Right ventricle myocardium inferior (tissue), 1 donor: ENCODE data around the gene CHN2. TPM values are rescaled to one million over a fixed set of nuclear protein-coding genes. Genes with fewer than 3 reads are reported as not detected.

Experiments
- ATAC-seq: fragments of 200-7000 bp; cut with Tn5 transposase; one replicate; pipeline ENCODE4 v1.9.1; 2020; ENCODE audit warnings: mild to moderate bottlenecking, moderate library complexity
- DNase-seq: peaks from one replicate; pipeline ENCODE4 v3.0.0; 2021; ENCODE audit errors: missing footprints
- intact Hi-C: fragments of 100-400 bp; cut with DNase I; formaldehyde crosslinking; loops from one replicate; pipeline ENCODE4 v1.11.0; 2022
- total RNA-seq: library from RNA; stranded (reverse); fragmentation: NEBNext Ultra II Directional; extraction: Animal tissue kit (Norgen Biotek cat#: 25700); gene quantifications from one replicate; pipeline ENCODE4 v1.2.1, GENCODE V29; 2021
- donor health status: DM: no; HTN: yes; CAD: no; lungs with severe emphysema.

The CHN2 gene
- total RNA-seq, 1 donor from 2014 or later = 20.2 TPM

GRCh38 chr7:29482056-29482455, 287.5 kb downstream of the CHN2 start:
- ATAC-seq (no peak), DNase-seq (no peak)
- intact Hi-C loops = no loop called here

DNA sequence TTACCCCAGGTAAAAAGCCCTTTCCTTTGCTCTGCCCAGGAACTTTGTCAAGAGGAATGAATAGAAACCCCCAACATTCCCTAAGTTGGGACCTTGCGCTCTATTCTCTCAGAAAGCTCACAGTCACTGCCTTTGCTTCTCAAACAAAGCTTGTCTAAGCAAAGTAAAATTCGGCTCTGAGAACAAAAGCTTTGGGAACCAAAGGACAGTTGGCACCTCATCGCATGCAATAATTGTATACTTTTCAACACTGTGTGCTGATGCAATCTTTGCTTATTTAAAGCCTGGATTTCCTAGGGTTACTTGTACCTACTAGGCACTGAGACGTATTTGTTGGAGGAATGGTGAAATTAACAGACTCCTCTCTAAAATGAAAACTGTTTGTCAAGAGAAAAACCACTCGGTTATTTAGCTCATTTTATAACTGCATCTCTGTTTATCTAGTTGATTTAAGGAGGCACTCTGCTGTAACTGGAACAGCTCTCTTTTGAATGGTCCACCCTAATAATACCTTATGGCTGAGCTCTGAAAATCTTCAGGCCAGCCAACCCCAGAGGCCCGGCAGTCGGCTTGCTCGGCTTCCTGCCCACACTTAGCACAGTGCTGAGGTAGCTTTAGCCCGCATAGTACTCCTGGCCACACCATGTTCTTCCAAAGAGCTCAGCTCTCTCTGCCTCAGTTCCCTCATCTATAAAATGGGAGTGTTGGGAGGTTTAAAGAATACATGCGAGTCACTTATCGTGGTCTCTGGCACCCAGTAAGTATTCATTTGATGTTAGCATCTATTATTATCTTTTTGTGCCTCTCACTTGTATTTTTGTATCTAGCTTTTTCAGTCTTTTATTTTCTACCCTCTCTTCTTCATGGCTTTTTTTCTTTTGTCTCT, 288.9 kb downstream of the CHN2 start:
- ATAC-seq = no peak
- DNase-seq = no peak
- intact Hi-C loops = no loop called here

DNA sequence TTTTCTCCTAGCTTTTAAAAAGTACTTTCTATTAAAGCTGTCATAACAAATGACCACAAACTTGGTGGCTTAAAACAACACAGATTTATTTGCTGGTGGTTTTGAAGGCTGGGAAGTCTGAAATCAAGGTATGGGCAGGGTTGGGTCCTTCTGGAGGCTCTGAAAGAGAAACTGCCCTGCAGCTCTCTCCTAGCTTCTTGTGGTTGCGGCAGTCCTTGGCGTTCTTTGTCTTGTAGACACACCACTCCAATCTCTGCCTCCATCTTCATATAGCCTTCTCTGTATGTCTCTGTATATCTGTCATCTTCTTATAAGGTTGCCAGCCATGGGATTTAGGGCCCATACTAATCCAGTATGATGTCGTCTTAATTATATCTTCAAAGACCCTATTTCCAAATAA, 289.7 kb downstream of the CHN2 start:
- no peak for DNase-seq
- no peak for ATAC-seq
- intact Hi-C loops = no loop called here

DNA sequence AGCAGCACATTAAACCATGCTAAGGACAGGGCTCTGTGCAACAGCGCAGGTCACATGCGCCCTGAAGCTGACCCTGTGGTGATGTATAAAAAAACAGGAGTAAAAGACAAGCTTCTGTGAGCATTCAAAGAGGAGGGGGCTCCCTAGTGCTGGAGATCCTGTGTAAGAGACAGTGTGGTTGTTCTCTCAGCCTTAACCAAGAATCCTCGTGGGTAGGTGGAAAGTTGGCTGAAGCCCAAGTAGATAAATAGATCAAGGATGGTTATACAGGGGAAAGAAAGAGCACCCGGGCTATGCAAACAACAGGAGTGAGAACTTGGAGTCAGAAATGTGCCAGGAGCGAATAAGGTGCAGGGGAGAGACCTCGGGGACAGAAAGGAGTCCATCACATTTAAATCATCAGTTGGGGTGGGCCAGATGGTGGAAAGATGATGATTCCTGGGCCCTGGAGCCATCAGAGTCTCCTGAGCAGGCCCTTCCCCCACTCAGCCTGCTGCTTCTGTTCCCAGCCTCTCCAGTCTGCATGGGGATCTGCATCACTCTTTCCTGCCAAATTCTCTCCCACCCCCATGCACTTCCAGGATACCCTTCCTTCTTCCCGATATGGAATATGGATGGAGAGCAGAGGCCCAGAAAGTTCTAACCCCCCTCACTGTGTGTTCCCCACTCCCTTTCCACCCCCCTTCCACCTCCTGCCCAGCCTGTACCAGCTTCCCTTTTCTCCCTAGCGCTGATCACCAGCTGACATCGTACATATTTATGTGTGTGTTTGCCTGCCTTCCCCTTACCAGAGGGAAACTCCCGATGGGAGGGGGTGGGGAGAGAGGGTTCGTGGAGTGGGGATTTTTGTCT, 291.0 kb downstream of the CHN2 start:
- intact Hi-C loops = no loop called here
- no peak for DNase-seq
- no peak for ATAC-seq

DNA sequence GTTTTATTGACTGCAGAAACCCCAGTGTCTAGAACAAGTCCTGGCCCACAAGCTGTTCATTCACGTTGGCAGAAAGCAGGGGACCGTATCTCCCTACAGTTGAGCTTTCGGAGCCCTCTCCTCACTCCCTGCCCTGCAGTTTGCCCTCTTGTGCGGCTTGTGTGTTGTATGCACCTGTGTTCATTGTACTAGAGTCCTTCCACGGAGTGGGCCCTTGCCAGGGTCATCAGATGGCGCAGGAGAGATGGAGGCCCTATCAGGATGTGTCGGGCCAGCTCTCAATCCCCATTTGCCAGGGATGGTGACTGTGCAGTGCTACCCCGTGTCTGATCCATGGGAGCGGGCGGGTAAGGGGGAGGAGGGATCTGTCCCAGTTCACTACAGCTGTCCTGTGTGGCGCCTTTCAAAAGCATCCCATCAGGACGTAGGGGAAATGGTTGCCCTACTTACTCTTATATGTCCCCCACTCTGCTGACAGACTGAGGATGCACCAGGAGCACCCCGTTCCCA, 291.7 kb downstream of the CHN2 start:
- intact Hi-C loops = no loop called here
- DNase-seq (no peak), ATAC-seq (no peak)

- intact Hi-C loops = no loop called here
- no peak for ATAC-seq
- no peak for DNase-seq
Observed at GRCh38 chr7:29487424-29487823, 292.8 kb downstream of the CHN2 start.

DNA sequence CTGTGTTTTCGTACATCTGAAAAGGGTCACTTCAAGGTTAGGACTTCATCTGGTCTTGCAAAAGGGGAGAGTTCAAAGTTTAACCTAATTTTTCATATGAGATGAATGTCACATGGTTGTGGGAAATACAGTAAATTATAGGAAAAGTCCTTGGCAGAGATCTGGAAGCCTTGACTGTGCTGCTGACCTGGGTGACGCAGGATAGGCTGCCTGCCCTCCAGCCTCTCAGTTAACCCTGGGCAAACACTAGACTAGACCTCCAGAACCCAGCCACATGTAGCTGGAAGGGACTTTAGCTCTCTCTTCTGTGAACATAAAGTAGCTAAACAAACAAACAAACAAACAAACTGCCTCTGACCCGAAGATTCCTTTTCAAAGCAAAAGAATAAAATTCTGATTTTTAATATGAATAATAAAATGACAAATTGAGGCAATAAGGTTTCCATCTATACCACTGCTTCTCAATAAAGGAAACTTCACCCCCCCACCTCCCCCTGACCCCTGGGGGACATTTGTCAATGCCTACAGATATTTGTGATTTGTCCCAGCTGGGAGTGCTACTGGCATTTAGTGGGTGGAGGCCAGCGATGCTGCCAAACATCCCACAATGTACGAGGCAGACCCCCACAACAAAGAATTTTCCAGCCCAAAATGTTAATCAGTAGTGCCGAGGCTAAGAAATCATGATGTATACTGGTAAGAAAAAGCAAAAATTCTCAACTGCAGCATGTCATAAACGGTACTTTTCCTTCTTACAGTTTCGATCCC, 293.8 kb downstream of the CHN2 start:
- ATAC-seq = no peak
- no peak for DNase-seq
- intact Hi-C loops = no loop called here

DNA sequence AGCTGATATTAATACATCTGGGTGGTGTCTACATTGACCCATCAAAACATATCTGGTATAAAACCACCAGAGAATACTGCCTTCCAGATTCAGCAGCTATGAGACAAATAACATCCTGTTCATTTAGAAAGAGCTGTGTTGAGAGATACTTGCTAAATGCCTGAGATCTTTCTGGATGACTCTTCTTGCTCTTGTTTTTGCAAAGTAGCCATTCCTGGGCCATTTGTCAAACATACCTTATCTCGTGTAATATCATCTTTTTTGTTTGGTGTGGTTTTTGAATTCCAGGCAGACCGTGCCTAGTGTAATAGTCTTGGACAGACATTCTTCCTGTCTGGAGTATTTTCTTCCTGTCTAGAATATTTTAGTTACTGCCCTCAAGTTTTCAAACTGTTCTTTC, 294.4 kb downstream of the CHN2 start:
- no peak for DNase-seq
- peak; percentile 70 for ATAC-seq
- intact Hi-C loops = no loop called here

- no peak for DNase-seq
- intact Hi-C loops = no loop called here
- no peak for ATAC-seq
Observed at GRCh38 chr7:29490094-29490607, 295.6 kb downstream of the CHN2 start.

DNA sequence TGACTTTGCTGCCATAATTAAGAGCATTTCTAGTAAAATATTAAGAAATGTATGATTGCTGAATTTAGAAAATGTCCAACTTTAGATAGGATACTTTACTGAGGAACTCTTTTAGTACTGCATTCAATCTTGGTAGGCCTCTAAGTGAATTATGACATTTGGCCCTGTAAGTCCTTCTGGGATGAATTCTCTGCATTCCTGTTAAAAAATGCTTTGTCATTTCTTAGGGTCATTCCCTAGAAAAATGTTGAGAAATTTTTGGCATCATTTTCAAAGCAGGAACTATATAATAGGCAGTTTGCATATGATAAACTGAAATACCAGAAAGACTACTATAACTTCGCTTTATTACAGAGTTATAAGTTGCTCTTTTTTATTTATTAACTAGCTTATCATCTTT, 299.8 kb downstream of the CHN2 start:
- intact Hi-C loops = no loop called here
- no peak for ATAC-seq

DNA sequence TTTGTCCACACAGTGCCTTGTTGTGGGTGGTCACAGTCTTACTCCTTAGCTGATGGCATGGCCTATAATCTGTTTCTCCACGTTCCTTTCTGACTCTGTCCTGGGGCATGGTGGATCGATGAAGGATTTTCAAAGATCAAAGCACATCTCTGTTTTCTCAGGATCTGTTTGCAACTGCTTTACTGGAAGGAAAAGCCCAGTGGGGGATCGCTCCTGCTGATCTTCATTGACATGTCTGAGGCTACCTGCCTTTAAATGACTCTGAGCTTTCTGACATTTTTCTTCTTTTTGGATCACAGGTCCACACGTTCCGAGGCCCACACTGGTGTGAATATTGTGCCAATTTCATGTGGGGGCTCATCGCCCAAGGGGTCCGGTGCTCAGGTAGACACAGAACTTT, 301.1 kb downstream of the CHN2 start:
- intact Hi-C loops = no loop called here
- ATAC-seq (no peak), DNase-seq (no peak)

More for the DNA sequence above, 299.8 kb downstream of the CHN2 start:
- DNase-seq = no peak

- DNase-seq (no peak), ATAC-seq (no peak)
- intact Hi-C loops = no loop called here
Observed at GRCh38 chr7:29496355-29497020, 301.9 kb downstream of the CHN2 start.

GRCh38 chr7:29499932-29500331, 305.4 kb downstream of the CHN2 start:
- no peak for ATAC-seq
- intact Hi-C loops = no loop called here
- no peak for DNase-seq

- intact Hi-C loops = no loop called here
- ATAC-seq (no peak), DNase-seq (no peak)
Observed at GRCh38 chr7:29500719-29501118, 306.1 kb downstream of the CHN2 start.

GRCh38 chr7:29502133-29502532, 307.6 kb downstream of the CHN2 start:
- intact Hi-C loops = no loop called here
- ATAC-seq (no peak), DNase-seq (no peak)

GRCh38 chr7:29505931-29506330, 311.4 kb downstream of the CHN2 start:
- intact Hi-C loops = no loop called here
- ATAC-seq = no peak
- DNase-seq = no peak

- intact Hi-C loops = no loop called here
- DNase-seq (no peak), ATAC-seq (no peak)
Observed at GRCh38 chr7:29508608-29509007, 314.0 kb downstream of the CHN2 start.

DNA sequence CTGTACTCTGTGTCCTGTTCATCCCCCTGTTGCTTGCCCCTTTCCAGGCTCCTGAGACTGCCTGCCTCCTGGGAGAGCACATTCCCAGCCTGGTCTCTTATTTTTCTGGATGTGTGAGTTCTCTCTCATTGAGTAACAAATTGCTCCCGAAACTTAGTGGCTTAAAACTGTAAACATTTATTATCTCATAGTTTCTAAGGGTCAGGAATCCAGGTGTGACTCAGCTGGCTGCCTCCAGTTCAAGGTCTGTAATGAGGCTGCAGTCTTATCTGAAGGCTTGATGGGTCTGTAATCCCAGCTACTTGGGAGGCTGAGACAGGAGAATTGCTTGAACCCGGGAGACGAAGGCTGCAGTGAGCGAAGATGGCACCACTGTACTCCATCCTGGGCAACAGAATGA, 315.5 kb downstream of the CHN2 start:
- no peak for DNase-seq
- intact Hi-C loops = no loop called here
- no peak for ATAC-seq
